Measurements from ENCODE around the gene MAPK4.

The MAPK4 gene

GRCh38 chr18:50726960-50727589 is 167.2 kb downstream of the MAPK4 start:
- H3K4me1 Mint-ChIP-seq (ENCODE audit: low read depth), result no peaks in the 10 kb centered on the region

GRCh38 chr18:50727721-50728471 is 168.0 kb downstream of the MAPK4 start:
- Mint-ChIP-seq H3K9me3 (no peaks in the 10 kb centered on the region), H3K4me1 (ENCODE audit: low read depth) (no peaks in the 10 kb centered on the region), H3K4me3 (no peak overlapping the region), H3K27ac (no peak overlapping the region), H3K36me3 (ENCODE audit: low read depth) (no peaks in the 10 kb centered on the region), H3K27me3 (peaks cover 4% of the 10 kb centered on the region)
- intact Hi-C loops (cut with micrococcal nuclease), result no loop called here

More at GRCh38 chr18:50726960-50727589, 167.2 kb downstream of the MAPK4 start:
- no peak overlapping the region for H3K27ac Mint-ChIP-seq
- intact Hi-C loops (cut with micrococcal nuclease), result no loop called here
- peaks cover 4% of the 10 kb centered on the region for H3K27me3 Mint-ChIP-seq
- no peaks in the 10 kb centered on the region for H3K9me3 Mint-ChIP-seq
- H3K36me3 Mint-ChIP-seq (ENCODE audit: low read depth), result no peaks in the 10 kb centered on the region
- no peak overlapping the region for H3K4me3 Mint-ChIP-seq

- H3K9me3 Mint-ChIP-seq, result no peaks in the 10 kb centered on the region
- H3K4me3 Mint-ChIP-seq, result no peak overlapping the region
- H3K27me3 Mint-ChIP-seq, result peaks cover 4% of the 10 kb centered on the region
- no peaks in the 10 kb centered on the region for H3K4me1 Mint-ChIP-seq (ENCODE audit: low read depth)
- H3K27ac Mint-ChIP-seq, result no peak overlapping the region
- intact Hi-C loops (cut with micrococcal nuclease), result no loop called here
- H3K36me3 Mint-ChIP-seq (ENCODE audit: low read depth), result no peaks in the 10 kb centered on the region
These were observed 169.5 kb downstream of the MAPK4 start for GRCh38 chr18:50729376-50729775.

- no peaks in the 10 kb centered on the region for H3K9me3 Mint-ChIP-seq
- intact Hi-C loops (cut with micrococcal nuclease), result no loop called here
- H3K4me1 Mint-ChIP-seq (ENCODE audit: low read depth), result no peaks in the 10 kb centered on the region
- no peaks in the 10 kb centered on the region for H3K36me3 Mint-ChIP-seq (ENCODE audit: low read depth)
- no peak overlapping the region for H3K4me3 Mint-ChIP-seq
- peaks cover 4% of the 10 kb centered on the region for H3K27me3 Mint-ChIP-seq
- H3K27ac Mint-ChIP-seq, result no peak overlapping the region
These were observed 170.1 kb downstream of the MAPK4 start for GRCh38 chr18:50729986-50730385.

- no peaks in the 10 kb centered on the region for H3K27me3 Mint-ChIP-seq
These were observed 174.5 kb downstream of the MAPK4 start for GRCh38 chr18:50734342-50734741.

GRCh38 chr18:50734886-50735285 is 175.0 kb downstream of the MAPK4 start:
- Mint-ChIP-seq H3K4me3 (no peak overlapping the region), H3K9me3 (no peaks in the 10 kb centered on the region), H3K27me3 (no peaks in the 10 kb centered on the region), H3K4me1 (ENCODE audit: low read depth) (no peaks in the 10 kb centered on the region), H3K27ac (no peak overlapping the region), H3K36me3 (ENCODE audit: low read depth) (no peaks in the 10 kb centered on the region)
- intact Hi-C loops (cut with micrococcal nuclease), result no loop called here

More at GRCh38 chr18:50734342-50734741, 174.5 kb downstream of the MAPK4 start:
- no peaks in the 10 kb centered on the region for H3K9me3 Mint-ChIP-seq
- no peak overlapping the region for H3K4me3 Mint-ChIP-seq
- intact Hi-C loops (cut with micrococcal nuclease), result no loop called here
- H3K4me1 Mint-ChIP-seq (ENCODE audit: low read depth), result no peaks in the 10 kb centered on the region
- no peak overlapping the region for H3K27ac Mint-ChIP-seq
- H3K36me3 Mint-ChIP-seq (ENCODE audit: low read depth), result no peaks in the 10 kb centered on the region

GRCh38 chr18:50737127-50737526 is 177.2 kb downstream of the MAPK4 start:
- no peaks in the 10 kb centered on the region for H3K27me3 Mint-ChIP-seq
- no peaks in the 10 kb centered on the region for H3K4me1 Mint-ChIP-seq (ENCODE audit: low read depth)
- no peak overlapping the region for H3K4me3 Mint-ChIP-seq
- intact Hi-C loops (cut with micrococcal nuclease), result no loop called here
- H3K27ac Mint-ChIP-seq, result no peak overlapping the region
- no peaks in the 10 kb centered on the region for H3K36me3 Mint-ChIP-seq (ENCODE audit: low read depth)
- no peaks in the 10 kb centered on the region for H3K9me3 Mint-ChIP-seq

- Mint-ChIP-seq H3K27me3 (no peaks in the 10 kb centered on the region), H3K36me3 (ENCODE audit: low read depth) (no peaks in the 10 kb centered on the region), H3K4me1 (ENCODE audit: low read depth) (no peaks in the 10 kb centered on the region), H3K27ac (no peak overlapping the region), H3K4me3 (no peak overlapping the region), H3K9me3 (no peaks in the 10 kb centered on the region)
- intact Hi-C loops (cut with micrococcal nuclease), result no loop called here
These were observed 178.3 kb downstream of the MAPK4 start for GRCh38 chr18:50738098-50738757.

GRCh38 chr18:50742952-50743351 is 183.1 kb downstream of the MAPK4 start:
- peaks cover 4% of the 10 kb centered on the region for H3K27me3 Mint-ChIP-seq
- intact Hi-C loops (cut with micrococcal nuclease), result no loop called here
- H3K9me3 Mint-ChIP-seq, result no peaks in the 10 kb centered on the region
- H3K27ac Mint-ChIP-seq, result no peak overlapping the region
- no peaks in the 10 kb centered on the region for H3K4me1 Mint-ChIP-seq (ENCODE audit: low read depth)
- no peaks in the 10 kb centered on the region for H3K36me3 Mint-ChIP-seq (ENCODE audit: low read depth)
- H3K4me3 Mint-ChIP-seq, result no peak overlapping the region

- no peaks in the 10 kb centered on the region for H3K9me3 Mint-ChIP-seq
- no peaks in the 10 kb centered on the region for H3K36me3 Mint-ChIP-seq (ENCODE audit: low read depth)
- H3K27me3 Mint-ChIP-seq, result peaks cover 10% of the 10 kb centered on the region
- no peaks in the 10 kb centered on the region for H3K4me1 Mint-ChIP-seq (ENCODE audit: low read depth)
- H3K4me3 Mint-ChIP-seq, result no peak overlapping the region
- intact Hi-C loops (cut with micrococcal nuclease), result no loop called here
- no peak overlapping the region for H3K27ac Mint-ChIP-seq
These were observed 184.4 kb downstream of the MAPK4 start for GRCh38 chr18:50744253-50744652.

GRCh38 chr18:50745945-50746344 is 186.1 kb downstream of the MAPK4 start:
- intact Hi-C loops (cut with micrococcal nuclease), result no loop called here
- no peak overlapping the region for H3K4me3 Mint-ChIP-seq
- H3K27me3 Mint-ChIP-seq, result peaks cover 11% of the 10 kb centered on the region
- H3K36me3 Mint-ChIP-seq (ENCODE audit: low read depth), result no peaks in the 10 kb centered on the region
- H3K4me1 Mint-ChIP-seq (ENCODE audit: low read depth), result no peaks in the 10 kb centered on the region
- H3K9me3 Mint-ChIP-seq, result no peaks in the 10 kb centered on the region
- H3K27ac Mint-ChIP-seq, result no peak overlapping the region

GRCh38 chr18:50747849-50748242 is 188.0 kb downstream of the MAPK4 start:
- Mint-ChIP-seq H3K9me3 (no peaks in the 10 kb centered on the region), H3K27ac (no peak overlapping the region), H3K4me1 (ENCODE audit: low read depth) (no peaks in the 10 kb centered on the region), H3K27me3 (peaks cover 11% of the 10 kb centered on the region), H3K36me3 (ENCODE audit: low read depth) (no peaks in the 10 kb centered on the region), H3K4me3 (no peak overlapping the region)
- intact Hi-C loops (cut with micrococcal nuclease), result no loop called here

- Mint-ChIP-seq H3K36me3 (ENCODE audit: low read depth) (no peaks in the 10 kb centered on the region), H3K4me1 (ENCODE audit: low read depth) (no peaks in the 10 kb centered on the region), H3K27ac (no peak overlapping the region), H3K4me3 (no peak overlapping the region), H3K9me3 (no peaks in the 10 kb centered on the region), H3K27me3 (peaks cover 11% of the 10 kb centered on the region)
- intact Hi-C loops (cut with micrococcal nuclease), result no loop called here
These were observed 188.6 kb downstream of the MAPK4 start for GRCh38 chr18:50748243-50749229.
